Trophoblast cell (in vitro differentiated cells and primary cell): Measurements from ENCODE around the gene NCAM1.

Experiments
- DNase-seq, 2 donors: peaks; one replicate each; pipeline ENCODE4 v3.0.0-alpha.2; 2016
- H2AFZ ChIP-seq: 2 replicates; pipeline ENCODE4 v1.6.1; 2013; ENCODE audit warnings: low read length, moderate library complexity, mild to moderate bottlenecking; ENCODE audit not compliant: insufficient read depth, poor library complexity
- H2AK5ac ChIP-seq: 2 replicates; pipeline ENCODE4 v1.6.1; 2013; ENCODE audit warnings: mild to moderate bottlenecking, low read length
- H2BK120ac ChIP-seq: 2 replicates; pipeline ENCODE4 v1.6.1; 2013; ENCODE audit warnings: low read length, mild to moderate bottlenecking, moderate library complexity; ENCODE audit not compliant: insufficient read depth, poor library complexity
- H2BK12ac ChIP-seq: 2 replicates; pipeline ENCODE4 v1.6.1; 2013; ENCODE audit warnings: mild to moderate bottlenecking, low read length, moderate library complexity
- H2BK5ac ChIP-seq: 2 replicates; pipeline ENCODE4 v1.6.1; 2013; ENCODE audit warnings: low read length, low read depth, moderate library complexity, mild to moderate bottlenecking; ENCODE audit not compliant: poor library complexity
- H3K14ac ChIP-seq: 2 replicates; pipeline ENCODE4 v1.6.1; 2013; ENCODE audit warnings: mild to moderate bottlenecking, low read length
- H3K18ac ChIP-seq: 2 replicates; pipeline ENCODE4 v1.6.1; 2013; ENCODE audit warnings: mild to moderate bottlenecking, low read length
- H3K23ac ChIP-seq: 2 replicates; pipeline ENCODE4 v1.6.1; 2013; ENCODE audit warnings: low read length
- H3K27ac ChIP-seq: 2 replicates; pipeline ENCODE4 v1.5.1; 2013; ENCODE audit warnings: low read depth, mild to moderate bottlenecking, inconsistent platforms, low read length, moderate library complexity
- H3K27me3 ChIP-seq: 2 replicates; pipeline ENCODE4 v1.6.1; 2013; ENCODE audit warnings: inconsistent platforms, mild to moderate bottlenecking, low read length, moderate library complexity; ENCODE audit not compliant: insufficient read depth
- H3K36me3 ChIP-seq, 2 experiments: 1 replicate in 1 of 2; 2 replicates in 1 of 2; pipeline ENCODE4 v1.6.1; 2013; ENCODE audit warnings: low read length in 2 of 2, mild to moderate bottlenecking in 2 of 2, moderate library complexity in 1 of 2; ENCODE audit not compliant: insufficient read depth in 2 of 2, control insufficient read depth in 1 of 2
- H3K4ac ChIP-seq: 2 replicates; pipeline ENCODE4 v1.6.1; 2013; ENCODE audit warnings: low read depth, mild to moderate bottlenecking, low read length, moderate library complexity
- H3K4me1 ChIP-seq, 2 experiments: 1 replicate in 1 of 2; 2 replicates in 1 of 2; pipeline ENCODE4 v1.6.1; 2013; ENCODE audit warnings: low read length in 2 of 2, mild to moderate bottlenecking in 2 of 2, moderate library complexity in 1 of 2; ENCODE audit not compliant: insufficient read depth in 2 of 2, control insufficient read depth in 1 of 2
- H3K4me2 ChIP-seq: 2 replicates; pipeline ENCODE4 v1.6.1; 2013; ENCODE audit warnings: inconsistent platforms, mild to moderate bottlenecking, low read length, moderate library complexity
- H3K4me3 ChIP-seq: 2 replicates; pipeline ENCODE4 v1.5.1; 2013; ENCODE audit warnings: mild to moderate bottlenecking, low read depth, low read length, inconsistent platforms
- H3K79me1 ChIP-seq: one replicate; pipeline ENCODE4 v1.6.1; 2013; ENCODE audit warnings: low read length
- H3K79me2 ChIP-seq: 2 replicates; pipeline ENCODE4 v1.6.1; 2013; ENCODE audit warnings: low read length, mild to moderate bottlenecking; ENCODE audit not compliant: control insufficient read depth, insufficient read depth, poor library complexity
- H3K9ac ChIP-seq: 2 replicates; pipeline ENCODE4 v1.6.1; 2013; ENCODE audit warnings: mild to moderate bottlenecking, low read length
- H3K9me3 ChIP-seq: 2 replicates; pipeline ENCODE4 v1.6.1; 2013; ENCODE audit warnings: low read depth, mild to moderate bottlenecking, control low read depth, inconsistent platforms, low read length; ENCODE audit not compliant: insufficient read depth
- H4K12ac ChIP-seq: 2 replicates; pipeline ENCODE4 v1.6.1; 2013; ENCODE audit warnings: low read depth, mild to moderate bottlenecking, low read length, moderate library complexity
- H4K8ac ChIP-seq: 2 replicates; pipeline ENCODE4 v1.6.1; 2013; ENCODE audit warnings: low read depth, mild to moderate bottlenecking, low read length, moderate library complexity
- H4K91ac ChIP-seq: one replicate; pipeline ENCODE4 v1.6.1; 2013; ENCODE audit warnings: low read depth, mild to moderate bottlenecking, low read length, moderate library complexity
- WGBS: extraction: QIAGEN DNeasy Blood & Tissue Kit; methylation state at CpG from one replicate; pipeline ENCODE4 v1.1.7; 2013; ENCODE audit warnings: missing lambda C conversion rate; ENCODE audit not compliant: insufficient read length, insufficient coverage; ENCODE audit errors: extremely low coverage; 5-methylcytosine and 5-hydroxymethylcytosine counted together

The NCAM1 gene

DNA sequence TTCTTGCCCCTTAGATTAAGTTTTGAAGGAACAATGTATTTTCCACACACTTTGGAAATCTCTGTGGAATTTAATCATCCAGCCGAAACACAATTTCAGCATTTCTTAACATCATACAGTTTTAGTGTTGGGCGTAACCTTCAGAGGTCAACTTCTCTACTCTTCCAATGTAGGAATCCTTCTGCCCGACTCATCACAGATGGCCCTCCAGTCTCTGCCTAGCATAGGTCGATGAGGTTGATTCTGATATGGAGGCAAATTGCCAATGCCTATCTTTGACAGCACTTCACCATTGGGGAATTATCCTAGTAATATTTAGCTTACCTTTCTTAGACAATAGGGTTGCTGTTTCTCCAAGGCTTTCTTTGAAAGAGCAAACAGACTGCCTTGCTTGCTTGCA is 177.5 kb downstream of the NCAM1 start:
- Histone ChIP-seq H3K4ac (no peak overlapping the region), H3K14ac (no peak overlapping the region), H3K9me3 (no peaks in the 10 kb centered on the region), H3K27me3 (no peaks in the 10 kb centered on the region), H3K79me2 (no peaks in the 10 kb centered on the region), H2AK5ac (no peak overlapping the region), H3K79me1 (no peaks in the 10 kb centered on the region), H2AFZ (no peak overlapping the region), H3K27ac (no peak overlapping the region), H3K23ac (no peak overlapping the region), H4K12ac (no peak overlapping the region), H2BK120ac (no peak overlapping the region), H3K36me3 (no peaks in the 10 kb centered on the region), H3K18ac (no peak overlapping the region), H3K9ac (no peak overlapping the region), H2BK12ac (no peak overlapping the region), H2BK5ac (no peak overlapping the region), H4K8ac (no peak overlapping the region), H3K4me2 (no peak overlapping the region), H3K4me1 (no peaks in the 10 kb centered on the region), H4K91ac (no peak overlapping the region), H3K4me3 (no peak overlapping the region)
- WGBS: no CpG with 5 or more reads among the region's 4 CpGs
- no peak for DNase-seq

DNA sequence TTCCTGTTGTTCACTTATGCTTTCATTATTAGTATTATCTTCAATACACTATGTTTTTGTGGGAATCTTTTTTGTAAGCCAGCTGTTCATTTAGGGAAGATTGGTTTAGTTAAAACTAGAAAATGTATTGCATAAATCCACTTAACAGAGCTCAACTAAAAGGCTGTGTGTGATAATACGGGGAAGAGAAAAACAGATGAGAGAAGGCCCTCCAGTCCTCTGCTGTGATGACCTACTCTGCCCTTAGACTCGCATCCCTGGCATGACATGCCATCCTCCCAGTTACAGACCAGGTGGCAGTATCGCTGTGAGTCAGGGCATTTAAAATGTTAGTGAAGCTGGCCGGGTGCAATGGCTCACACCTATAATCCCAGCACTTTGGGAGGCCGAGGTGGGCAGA is 179.8 kb downstream of the NCAM1 start:
- no peak overlapping the region for H4K8ac ChIP-seq
- no peaks in the 10 kb centered on the region for H3K79me1 ChIP-seq
- H2AK5ac ChIP-seq: no peak overlapping the region
- no peak overlapping the region for H2BK120ac ChIP-seq
- no peak overlapping the region for H3K23ac ChIP-seq
- H4K12ac ChIP-seq: no peak overlapping the region
- H3K4me3 ChIP-seq: no peak overlapping the region
- H2BK12ac ChIP-seq: no peak overlapping the region
- no peaks in the 10 kb centered on the region for H3K79me2 ChIP-seq
- no CpG with 5 or more reads among the region's 5 CpGs for WGBS
- no peaks in the 10 kb centered on the region for H3K36me3 ChIP-seq
- no peak overlapping the region for H3K9ac ChIP-seq
- no peak overlapping the region for H3K4ac ChIP-seq
- H3K9me3 ChIP-seq: no peaks in the 10 kb centered on the region
- H3K14ac ChIP-seq: no peak overlapping the region
- no peaks in the 10 kb centered on the region for H3K27me3 ChIP-seq
- H2AFZ ChIP-seq: no peak overlapping the region
- H3K4me2 ChIP-seq: no peak overlapping the region
- no peaks in the 10 kb centered on the region for H3K4me1 ChIP-seq
- H3K18ac ChIP-seq: no peak overlapping the region
- H4K91ac ChIP-seq: no peak overlapping the region
- no peak overlapping the region for H3K27ac ChIP-seq
- no peak overlapping the region for H2BK5ac ChIP-seq
- no peak for DNase-seq

DNA sequence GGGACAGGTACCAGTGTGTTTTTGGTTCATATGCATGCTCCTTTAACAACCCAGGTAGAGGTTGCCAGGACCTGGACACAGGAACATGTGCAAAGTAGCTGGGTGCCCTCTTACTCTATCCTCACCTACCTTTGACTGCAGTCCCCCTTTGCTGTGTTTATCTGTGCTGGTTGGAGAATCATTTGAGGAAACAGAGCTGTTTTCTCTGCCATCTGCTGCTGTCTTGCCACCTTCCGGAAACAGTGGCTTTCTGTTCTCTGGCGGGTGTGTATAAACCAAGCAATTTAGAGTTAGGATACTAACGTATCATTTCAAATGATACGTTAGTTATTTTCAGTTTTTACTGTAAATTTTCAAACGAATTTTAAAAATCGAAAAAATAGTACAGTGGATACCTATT is 181.3 kb downstream of the NCAM1 start:
- Histone ChIP-seq H3K9ac (no peak overlapping the region), H3K14ac (no peak overlapping the region), H3K4me2 (no peak overlapping the region), H3K4me3 (no peak overlapping the region), H2AK5ac (no peak overlapping the region), H3K79me1 (no peaks in the 10 kb centered on the region), H3K9me3 (no peaks in the 10 kb centered on the region), H4K8ac (no peak overlapping the region), H3K27me3 (no peaks in the 10 kb centered on the region), H3K23ac (no peak overlapping the region), H2BK120ac (no peak overlapping the region), H3K4me1 (no peaks in the 10 kb centered on the region), H2BK5ac (no peak overlapping the region), H3K27ac (no peak overlapping the region), H3K79me2 (no peaks in the 10 kb centered on the region), H2AFZ (no peak overlapping the region), H4K91ac (no peak overlapping the region), H3K4ac (no peak overlapping the region), H3K36me3 (no peaks in the 10 kb centered on the region), H4K12ac (no peak overlapping the region), H3K18ac (no peak overlapping the region), H2BK12ac (no peak overlapping the region)
- no peak for DNase-seq
- WGBS: no CpG with 5 or more reads among the region's 6 CpGs

DNA sequence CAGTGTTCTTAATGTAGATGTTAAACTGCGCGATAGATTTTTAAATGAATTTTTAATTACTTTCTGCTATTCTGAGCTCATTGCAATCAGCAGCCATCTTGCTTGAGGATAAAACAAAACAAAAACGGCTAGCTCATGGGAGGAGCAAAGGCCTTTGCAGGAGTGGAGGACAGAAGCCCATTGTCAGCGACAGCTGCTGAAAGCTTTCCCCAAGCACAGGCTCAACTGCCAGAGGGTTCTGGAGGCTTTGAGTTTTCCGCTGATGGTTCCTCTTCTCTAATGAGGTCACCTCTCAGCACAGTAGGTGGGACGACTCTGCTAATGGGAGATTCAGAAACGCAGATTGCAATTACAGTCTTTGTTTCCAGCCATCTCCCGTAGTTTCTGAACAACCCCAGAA is 186.0 kb downstream of the NCAM1 start:
- Histone ChIP-seq H3K18ac (no peak overlapping the region), H3K27ac (no peak overlapping the region), H3K27me3 (no peaks in the 10 kb centered on the region), H3K36me3 (no peaks in the 10 kb centered on the region), H2BK5ac (no peak overlapping the region), H3K79me1 (no peaks in the 10 kb centered on the region), H3K9ac (no peak overlapping the region), H4K91ac (no peak overlapping the region), H3K79me2 (no peaks in the 10 kb centered on the region), H4K12ac (no peak overlapping the region), H3K4me3 (no peak overlapping the region), H2BK120ac (no peak overlapping the region), H3K4me1 (no peaks in the 10 kb centered on the region), H3K4me2 (no peak overlapping the region), H3K23ac (no peak overlapping the region), H2AK5ac (no peak overlapping the region), H3K14ac (no peak overlapping the region), H4K8ac (no peak overlapping the region), H3K4ac (no peak overlapping the region), H2AFZ (no peak overlapping the region), H2BK12ac (no peak overlapping the region), H3K9me3 (no peaks in the 10 kb centered on the region)
- DNase-seq: no peak
- WGBS: no CpG with 5 or more reads among the region's 8 CpGs
